Loucy (cell line): ENCODE results near the gene NFIX.

Source experiments
- H2AFZ ChIP-seq: fragments of 200-600 bp; sonication (generic); 2 replicates; pipeline ENCODE4 v1.6.0; 2016; ENCODE audit warnings: antibody characterized with exemption, mild to moderate bottlenecking, low read length, moderate library complexity
- H3F3A ChIP-seq: fragments of 200-600 bp; 2 replicates; pipeline ENCODE4 v1.6.0; 2016; ENCODE audit warnings: antibody characterized with exemption, low read depth, mild to moderate bottlenecking
- H3K27me3 ChIP-seq: fragments of 200-600 bp; sonication (generic); 2 replicates; pipeline ENCODE4 v1.6.1; 2014; ENCODE audit warnings: low read length, mild to moderate bottlenecking; ENCODE audit not compliant: insufficient read depth, poor library complexity, severe bottlenecking
- H3K36me3 ChIP-seq: fragments of 200-600 bp; sonication (generic); 2 replicates; pipeline ENCODE4 v1.6.1; 2016; ENCODE audit warnings: low read length; ENCODE audit not compliant: insufficient read depth
- H3K4me1 ChIP-seq: fragments of 200-600 bp; sonication (generic); 2 replicates; pipeline ENCODE4 v1.5.1; 2014; ENCODE audit warnings: low read length, mild to moderate bottlenecking; ENCODE audit not compliant: insufficient read depth, poor library complexity, severe bottlenecking
- H3K4me2 ChIP-seq: fragments of 200-600 bp; sonication (generic); 2 replicates; pipeline ENCODE4 v1.6.0; 2014; ENCODE audit warnings: antibody characterized with exemption, low read length, low read depth, mild to moderate bottlenecking; ENCODE audit not compliant: poor library complexity, severe bottlenecking
- H3K4me3 ChIP-seq: fragments of 200-600 bp; sonication (generic); 2 replicates; pipeline ENCODE4 v1.5.1; 2014; ENCODE audit warnings: low read length, mild to moderate bottlenecking, mixed read lengths; ENCODE audit not compliant: poor library complexity, severe bottlenecking
- H3K79me2 ChIP-seq: fragments of 200-600 bp; sonication (generic); 2 replicates; pipeline ENCODE4 v1.6.1; 2014; ENCODE audit warnings: low read length; ENCODE audit not compliant: insufficient read depth
- H3K9ac ChIP-seq: fragments of 200-600 bp; sonication (generic); 2 replicates; pipeline ENCODE4 v1.6.0; 2014; ENCODE audit warnings: mild to moderate bottlenecking, low read depth, low read length, moderate library complexity; ENCODE audit not compliant: poor library complexity, severe bottlenecking
- H3K9me2 ChIP-seq: fragments of 200-600 bp; sonication (generic); replicated peaks from 2 replicates; pipeline ENCODE4 v1.6.1; 2016; ENCODE audit warnings: low read depth, low read length, mixed read lengths
- H3K9me3 ChIP-seq: fragments of 200-600 bp; sonication (generic); 2 replicates; pipeline ENCODE4 v1.6.1; 2014; ENCODE audit warnings: mild to moderate bottlenecking, antibody characterized with exemption, low read length, low read depth; ENCODE audit not compliant: insufficient read depth
- H4K20me1 ChIP-seq: fragments of 200-600 bp; sonication (generic); 2 replicates; pipeline ENCODE4 v1.6.0; 2014; ENCODE audit warnings: antibody characterized with exemption, low read length, mild to moderate bottlenecking; ENCODE audit not compliant: insufficient read depth, poor library complexity, severe bottlenecking
- CTCF ChIP-seq: fragments of 200-600 bp; sonication (generic); conservative IDR thresholded peaks from 2 replicates; pipeline ENCODE4 v1.5.1; 2014; ENCODE audit warnings: mild to moderate bottlenecking, antibody characterized with exemption, low read length
- EZH2phosphoT487 ChIP-seq: fragments of 200-600 bp; IDR thresholded peaks from 2 replicates; pipeline ENCODE4 v1.6.1; 2018; ENCODE audit warnings: antibody characterized with exemption, mild to moderate bottlenecking, moderate library complexity, borderline replicate concordance

The NFIX gene

DNA sequence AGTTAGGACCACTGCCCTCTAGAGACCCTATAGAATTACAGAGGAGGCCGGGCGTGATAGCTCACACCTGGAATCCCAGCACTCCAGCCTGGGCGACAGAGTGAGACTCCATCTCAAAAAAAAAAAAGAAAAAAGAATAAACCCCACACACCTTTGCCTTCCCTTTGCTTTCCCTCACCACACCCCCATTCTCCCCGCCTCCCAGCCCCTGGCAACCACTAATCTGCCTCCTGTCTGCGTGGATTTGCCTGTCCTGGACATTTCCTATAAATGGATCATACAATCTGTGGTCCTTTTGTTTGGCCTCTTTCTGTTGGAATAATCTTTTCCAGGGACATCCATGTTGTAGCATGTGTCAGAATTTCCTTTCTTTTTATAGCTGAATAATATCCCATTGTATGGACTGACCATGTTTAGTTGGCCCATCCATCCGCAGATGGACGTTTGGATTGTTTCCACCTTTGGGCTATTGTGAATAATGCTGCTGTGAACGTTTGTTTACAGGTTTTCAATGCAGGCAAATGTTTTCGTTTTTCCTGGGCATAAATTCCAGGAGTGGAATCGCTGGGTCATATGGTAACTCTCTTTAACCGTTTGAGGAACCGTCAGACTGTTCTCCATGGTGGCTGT lies 138.1 kb downstream of the NFIX start:
- peaks cover 59% of the 10 kb centered on the region for H3K79me2 ChIP-seq
- no peak overlapping the region for H3K4me3 ChIP-seq
- no peak for TF ChIP-seq EZH2phosphoT487
- no peak for TF ChIP-seq CTCF
- H4K20me1 ChIP-seq: peaks cover 43% of the 10 kb centered on the region
- peaks cover 39% of the 10 kb centered on the region; the same call in 1 of the 2 replicates for H3K36me3 ChIP-seq
- H2AFZ ChIP-seq: no peak overlapping the region
- H3K4me1 ChIP-seq: peaks cover 14% of the 10 kb centered on the region
- H3K4me2 ChIP-seq: peak overlapping the region; percentile 53
- no peaks in the 10 kb centered on the region for H3K9me3 ChIP-seq
- H3K9me2 ChIP-seq: no peaks in the 10 kb centered on the region
- H3K27me3 ChIP-seq: no peaks in the 10 kb centered on the region
- H3K9ac ChIP-seq: no peak overlapping the region
- H3F3A ChIP-seq: no peaks in the 10 kb centered on the region

- H3F3A ChIP-seq: no peaks in the 10 kb centered on the region
- H3K4me1 ChIP-seq: peaks cover 14% of the 10 kb centered on the region
- no peaks in the 10 kb centered on the region for H3K27me3 ChIP-seq
- TF ChIP-seq EZH2phosphoT487 (no peak), CTCF (no peak)
- H3K4me3 ChIP-seq: no peak overlapping the region
- no peaks in the 10 kb centered on the region for H3K9me3 ChIP-seq
- no peak overlapping the region for H3K4me2 ChIP-seq
- H4K20me1 ChIP-seq: peaks cover 32% of the 10 kb centered on the region
- no peak overlapping the region for H3K9ac ChIP-seq
- H3K9me2 ChIP-seq: no peaks in the 10 kb centered on the region
- H3K36me3 ChIP-seq: peaks cover 46% of the 10 kb centered on the region; the same call in 1 of the 2 replicates
- H2AFZ ChIP-seq: no peak overlapping the region
- peaks cover 47% of the 10 kb centered on the region for H3K79me2 ChIP-seq
Observed at GRCh38 chr19:13134626-13135025, 139.4 kb downstream of the NFIX start.

GRCh38 chr19:13135068-13136062 lies 140.1 kb downstream of the NFIX start:
- H3K4me2 ChIP-seq: no peak overlapping the region
- H3K4me3 ChIP-seq: no peak overlapping the region
- peaks cover 39% of the 10 kb centered on the region for H3K79me2 ChIP-seq
- no peak for TF ChIP-seq EZH2phosphoT487
- no peak for TF ChIP-seq CTCF
- no peaks in the 10 kb centered on the region for H3K9me3 ChIP-seq
- peaks cover 14% of the 10 kb centered on the region for H3K4me1 ChIP-seq
- peaks cover 46% of the 10 kb centered on the region; the same call in 1 of the 2 replicates for H3K36me3 ChIP-seq
- no peak overlapping the region for H2AFZ ChIP-seq
- H3K9ac ChIP-seq: no peak overlapping the region
- no peaks in the 10 kb centered on the region for H3K27me3 ChIP-seq
- no peaks in the 10 kb centered on the region for H3F3A ChIP-seq
- H4K20me1 ChIP-seq: peaks cover 32% of the 10 kb centered on the region
- no peaks in the 10 kb centered on the region for H3K9me2 ChIP-seq
